Measurements from ENCODE around the gene N4BP3. TPM values are rescaled to one million over a fixed set of nuclear protein-coding genes. Genes with fewer than 3 reads are reported as not detected.
"Not testable (repeated sequence)": the region's sequence is repeated elsewhere in the genome, so short reads cannot be mapped to it uniquely, and the experiment has no call there.

N4BP3 gene
- total RNA-seq, 1 experiment from 2014 or later, result 0.06 TPM

DNA sequence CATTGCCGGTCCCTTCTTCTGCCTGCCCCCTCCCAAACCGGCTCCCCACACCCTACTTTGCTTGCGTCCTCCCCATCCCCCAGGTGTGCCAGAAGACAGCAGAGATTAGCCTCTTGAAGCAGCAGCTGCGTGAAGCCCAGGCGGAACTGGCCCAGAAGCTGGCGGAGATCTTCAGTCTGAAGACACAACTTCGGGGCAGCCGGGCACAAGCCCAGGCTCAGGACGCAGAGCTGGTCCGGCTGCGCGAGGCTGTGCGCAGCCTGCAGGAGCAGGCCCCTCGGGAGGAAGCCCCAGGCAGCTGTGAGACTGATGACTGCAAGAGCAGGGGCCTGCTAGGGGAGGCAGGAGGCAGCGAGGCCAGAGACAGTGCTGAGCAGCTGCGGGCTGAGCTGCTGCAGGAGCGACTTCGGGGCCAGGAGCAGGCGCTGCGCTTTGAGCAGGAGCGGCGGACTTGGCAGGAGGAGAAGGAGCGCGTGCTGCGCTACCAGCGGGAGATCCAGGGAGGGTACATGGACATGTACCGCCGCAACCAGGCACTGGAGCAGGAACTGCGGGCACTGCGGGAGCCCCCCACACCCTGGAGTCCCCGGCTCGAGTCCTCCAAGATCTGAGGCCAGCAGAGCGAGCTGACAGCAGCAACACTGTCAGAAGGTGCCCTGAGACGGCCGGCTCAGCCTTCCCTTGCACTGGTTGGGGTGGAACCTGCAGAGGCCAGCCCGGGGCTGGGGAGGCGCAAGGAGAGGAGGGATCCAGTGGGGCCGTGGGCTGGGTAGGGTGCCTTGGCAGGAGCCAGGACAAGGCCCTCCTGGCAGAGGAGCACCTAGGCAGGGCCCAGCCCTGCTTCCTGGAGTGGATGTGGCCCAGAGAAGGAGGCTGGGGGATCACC is 8.3 kb downstream of the N4BP3 start:
- peak; percentile 36 for DNase-seq (ENCODE audit: low read depth)

DNA sequence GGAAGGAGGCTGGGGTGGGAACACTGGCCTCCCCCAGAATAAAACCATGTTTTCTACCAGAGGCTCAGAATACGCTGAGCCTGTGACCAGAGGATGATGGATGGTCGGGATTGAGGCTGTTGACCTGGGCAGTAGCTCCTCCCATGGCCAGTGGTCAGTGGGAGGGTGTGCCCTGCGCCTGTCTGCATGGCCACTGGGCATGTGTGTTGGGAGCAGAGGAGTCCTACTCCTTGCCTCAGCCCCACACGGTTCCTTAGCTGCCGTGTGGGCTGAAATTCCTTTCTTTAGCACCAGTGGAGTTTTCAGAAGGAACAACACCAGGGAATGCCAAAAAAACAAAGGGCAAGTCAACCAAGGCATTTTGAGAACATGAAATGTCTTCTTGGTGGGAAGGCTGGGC is 9.0 kb downstream of the N4BP3 start:
- DNase-seq (ENCODE audit: low read depth), result no peak

DNA sequence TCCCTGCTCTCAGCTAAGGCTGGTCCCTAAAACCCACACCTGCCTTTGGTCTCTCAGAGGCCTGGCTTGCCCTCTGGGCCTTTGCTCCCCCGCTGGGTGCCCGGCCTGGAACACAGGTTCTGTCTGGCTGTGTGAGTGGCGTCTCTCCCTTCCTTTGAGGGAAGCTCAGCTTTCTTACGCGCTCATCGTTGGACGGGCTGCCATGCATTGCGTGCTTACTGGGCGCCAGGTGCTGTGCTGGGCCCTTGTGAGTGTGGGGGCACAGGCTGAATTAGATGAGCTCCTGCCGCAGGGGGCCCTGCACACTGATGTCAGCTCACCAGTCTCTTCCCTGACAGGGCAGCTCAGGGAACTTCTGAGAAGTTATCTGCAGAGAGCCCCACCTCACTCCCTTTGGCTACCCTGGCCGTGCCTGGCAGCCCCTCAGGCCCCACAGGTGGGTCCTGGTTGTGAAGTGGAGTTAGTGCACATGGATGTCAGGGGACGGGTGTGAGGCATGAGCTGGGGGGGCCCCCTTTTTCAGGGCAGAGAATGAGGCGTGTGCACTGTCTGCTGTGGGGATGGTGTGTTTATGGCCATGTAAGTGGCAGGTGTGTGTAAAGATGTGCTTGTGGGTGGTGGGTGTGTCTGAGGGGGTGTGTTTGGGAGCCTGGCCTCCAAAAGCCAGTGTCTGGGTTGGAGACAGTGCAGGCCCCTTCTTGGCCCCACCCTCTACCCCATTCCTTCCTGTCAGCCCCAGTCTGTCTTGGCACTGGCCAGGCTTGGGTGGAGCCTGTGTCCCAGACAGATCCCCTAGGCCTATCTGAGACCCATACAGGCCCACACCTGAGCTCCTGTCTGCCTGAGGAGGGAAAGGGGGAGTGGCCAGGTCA is 10.0 kb downstream of the N4BP3 start:
- DNase-seq (ENCODE audit: low read depth), result no peak

DNA sequence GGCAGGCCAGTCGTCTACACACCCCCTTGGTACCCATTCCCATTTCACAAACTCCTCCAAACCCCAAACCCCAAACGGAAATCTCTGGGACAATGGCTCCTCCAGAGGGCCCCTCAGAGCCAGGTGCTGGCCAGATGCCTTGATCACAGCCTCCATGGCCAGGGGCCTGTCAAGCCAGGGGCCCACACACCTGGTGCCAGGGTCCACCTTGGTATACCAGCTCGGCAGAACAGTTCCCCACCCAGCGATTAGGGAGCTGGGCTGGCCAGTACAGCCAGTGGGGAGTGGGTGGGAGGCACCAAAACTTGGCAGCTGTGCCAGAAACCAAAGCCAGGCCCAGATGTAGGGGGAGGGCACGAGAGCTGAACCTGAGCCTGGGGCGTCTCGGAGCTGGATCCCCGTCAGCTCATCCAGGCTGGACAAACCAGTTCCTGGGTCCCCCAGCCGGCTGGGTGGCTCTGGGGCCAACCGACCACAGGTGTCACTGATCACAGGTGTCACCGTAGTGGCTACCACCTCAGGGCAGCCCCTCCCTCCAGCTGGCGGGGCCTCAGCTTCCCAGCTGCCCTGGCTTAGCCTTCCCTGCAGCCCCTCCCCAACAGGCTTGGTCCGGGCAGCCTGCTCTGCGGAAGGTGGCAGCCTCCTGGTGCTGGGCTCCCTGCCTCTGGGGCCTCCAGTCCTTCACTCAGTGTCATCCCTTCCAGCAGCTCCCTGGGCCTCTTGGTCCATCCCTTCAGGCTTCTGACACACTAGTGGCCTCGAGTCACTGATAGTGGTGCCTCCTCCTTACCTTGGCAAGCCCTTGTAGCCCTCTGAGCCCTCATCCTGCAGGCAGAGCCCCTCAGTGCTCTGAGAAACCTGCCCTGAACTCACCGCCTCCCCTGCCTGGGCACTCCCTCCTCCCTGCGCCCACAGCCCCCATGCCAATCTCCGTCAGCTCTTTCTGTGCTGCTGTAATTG is 10.9 kb downstream of the N4BP3 start:
- no peak for DNase-seq (ENCODE audit: low read depth)

DNA sequence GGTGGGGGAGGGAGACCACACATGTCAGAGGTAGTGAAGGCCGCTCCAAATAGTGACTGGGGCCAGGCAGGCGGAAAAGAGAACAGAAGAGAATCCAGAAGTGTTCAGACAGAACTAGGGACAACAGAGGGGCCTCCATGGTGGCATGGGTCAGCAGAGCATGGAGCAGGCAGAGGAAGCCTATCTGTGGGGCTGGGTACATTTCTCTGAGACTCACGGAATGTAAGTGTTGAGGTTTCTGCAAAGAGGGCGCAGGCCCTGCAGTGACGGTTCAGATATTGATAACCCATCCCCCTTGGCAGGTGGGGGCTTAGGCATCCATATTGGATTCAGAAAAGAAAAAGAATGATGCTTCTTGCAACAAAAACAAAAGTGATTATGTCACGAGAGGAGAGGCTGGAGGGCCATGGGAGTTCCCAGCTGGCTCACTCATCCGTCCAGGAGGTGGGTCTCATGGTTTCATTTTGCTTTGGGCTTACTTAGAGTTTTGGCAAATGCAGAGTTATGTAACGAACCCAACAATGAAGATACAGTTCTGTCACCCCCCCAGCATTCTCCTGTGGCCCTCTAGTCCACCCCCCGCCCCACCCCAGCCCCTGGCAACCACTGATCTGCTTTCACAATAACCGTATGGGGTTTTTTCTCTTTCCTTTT is 12.0 kb downstream of the N4BP3 start:
- no peak for DNase-seq (ENCODE audit: low read depth)

DNA sequence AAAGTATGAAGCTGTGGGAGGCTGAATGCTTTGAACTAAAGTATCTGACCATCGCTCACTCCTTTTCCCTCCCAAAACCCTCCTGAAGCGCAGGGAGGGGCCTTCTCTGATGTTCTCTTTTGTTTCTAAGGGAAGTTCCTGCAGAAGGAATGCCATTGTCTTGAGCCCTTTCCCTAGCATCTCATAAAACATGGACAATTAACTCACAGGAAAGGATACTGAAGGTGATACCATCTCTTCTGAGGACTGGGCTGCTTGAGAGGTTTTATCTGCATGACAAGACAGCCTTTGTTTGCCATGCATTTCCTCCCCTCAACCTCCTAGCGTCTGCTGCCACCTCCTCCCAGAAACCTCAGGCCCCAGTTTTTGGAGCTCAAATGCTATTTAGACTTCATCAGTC is 13.2 kb downstream of the N4BP3 start:
- no peak for DNase-seq (ENCODE audit: low read depth)

DNA sequence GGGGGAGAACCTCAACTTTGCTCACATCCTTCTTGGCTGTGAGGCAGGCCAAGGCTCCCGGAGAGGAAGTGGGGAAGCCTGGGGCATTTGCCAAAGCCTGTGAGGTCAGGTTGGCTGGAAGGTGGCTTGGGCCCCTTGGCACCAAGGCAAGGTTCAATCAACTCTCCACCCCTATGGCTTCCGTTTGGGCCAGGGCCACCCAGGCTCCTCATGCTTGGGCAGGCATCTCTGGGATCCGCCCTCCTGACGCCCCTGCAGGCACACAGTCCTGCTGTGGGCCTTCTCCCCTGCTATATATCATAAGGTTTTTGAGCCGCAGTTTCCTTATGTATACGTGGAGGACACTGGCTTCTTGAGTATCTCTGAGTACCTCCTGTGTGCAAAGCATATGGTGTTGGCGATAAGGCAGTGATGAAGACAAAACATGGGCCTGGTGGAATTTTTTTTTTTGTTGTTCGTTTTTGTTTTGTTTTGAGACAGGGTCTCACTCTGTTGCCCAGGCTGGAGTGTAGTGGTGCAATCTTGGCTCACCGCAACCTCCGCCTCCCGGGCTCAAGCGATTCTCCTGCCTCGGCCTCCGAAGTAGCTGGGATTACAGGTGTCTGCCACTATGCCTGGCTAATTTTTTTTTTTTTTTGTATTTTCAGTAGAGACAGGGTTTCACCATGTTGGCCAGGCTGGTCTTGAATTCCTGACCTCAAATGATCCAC is 14.1 kb downstream of the N4BP3 start:
- not testable (repeated sequence) for DNase-seq (ENCODE audit: low read depth)

DNA sequence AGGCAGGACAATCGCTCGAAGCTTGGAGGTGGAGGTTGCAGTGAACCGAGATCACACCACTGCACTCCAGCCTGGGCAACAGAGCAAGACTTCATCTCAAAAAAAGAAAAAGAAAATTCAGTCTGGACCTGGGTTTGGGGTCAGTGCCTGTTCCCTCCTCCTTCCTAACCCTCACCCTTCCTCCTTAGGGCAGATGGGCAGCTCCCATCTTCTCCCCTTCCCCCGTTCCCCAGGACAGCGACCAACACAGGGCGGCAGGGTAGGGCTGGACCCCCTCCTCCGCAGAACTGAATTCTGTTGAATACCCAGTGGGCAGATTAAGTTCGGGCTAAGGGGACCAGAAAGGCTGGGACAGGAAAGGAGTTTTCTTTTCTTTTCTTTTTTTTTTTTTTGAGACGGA is 16.0 kb downstream of the N4BP3 start:
- DNase-seq (ENCODE audit: low read depth), result no peak

DNA sequence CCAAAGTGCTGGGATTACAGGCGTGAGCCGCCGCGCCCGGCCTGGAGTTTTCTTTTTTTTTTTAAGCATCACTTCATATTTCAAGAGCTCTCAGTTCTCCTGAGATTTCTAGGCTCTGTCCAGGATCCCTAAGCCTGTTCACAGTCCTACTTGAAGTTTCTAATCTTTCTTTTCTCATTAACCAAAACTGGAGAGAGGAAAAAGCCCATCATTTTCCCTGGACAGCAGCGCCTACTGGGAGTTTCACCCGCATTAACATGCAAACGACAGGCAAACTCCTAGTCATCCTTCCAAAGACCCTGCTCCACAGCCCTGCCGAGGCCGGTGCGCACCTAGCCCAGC is 16.9 kb downstream of the N4BP3 start:
- not testable (repeated sequence) for DNase-seq (ENCODE audit: low read depth)

DNA sequence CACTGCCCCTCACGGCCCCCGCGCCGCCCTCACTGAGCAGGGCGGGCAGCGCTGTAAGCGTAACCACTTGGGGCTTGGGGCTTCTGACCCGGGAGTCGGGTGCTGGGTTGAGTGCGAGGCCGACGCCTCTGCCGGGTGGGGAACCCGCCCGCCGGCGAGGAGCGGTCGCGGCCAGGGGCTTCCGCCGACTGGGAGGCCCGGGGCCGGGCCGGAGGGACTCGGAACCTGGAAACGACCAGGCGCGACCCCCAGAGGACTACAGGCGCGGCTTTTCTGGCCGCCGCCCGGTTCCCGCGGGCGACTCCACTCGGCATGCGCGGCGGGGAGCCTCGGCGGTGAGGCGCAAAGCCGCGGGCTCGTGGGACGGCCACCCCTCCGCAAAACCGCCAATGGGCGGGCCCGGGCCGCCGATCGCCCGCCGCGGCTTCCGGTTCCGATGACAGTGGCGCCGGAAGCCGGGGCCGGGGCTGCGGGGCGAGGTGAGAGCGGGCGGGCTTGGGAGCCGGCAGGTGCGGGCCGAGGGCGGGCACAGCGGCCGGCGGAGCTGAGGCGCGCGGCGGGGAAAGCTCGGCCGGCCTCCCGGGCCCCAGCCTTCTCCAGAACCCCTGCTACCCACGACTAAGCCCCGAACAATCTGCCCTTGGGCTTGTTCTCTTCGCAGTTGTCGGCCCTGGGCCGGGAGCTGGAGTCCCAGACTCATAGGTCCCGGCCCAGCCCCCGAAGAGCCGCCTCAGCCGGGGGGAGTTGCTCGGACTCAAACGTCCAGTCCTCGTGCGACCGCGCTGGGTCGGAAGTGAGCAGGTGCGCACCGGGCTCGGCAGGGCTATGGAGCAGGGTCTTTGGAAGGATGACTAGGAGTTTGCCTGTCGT is 17.5 kb downstream of the N4BP3 start, which contains the start of gene RMND5B:
RMND5B (plus strand) TSS at position 439 of the 870 bp plus-strand sequence. CDS start 7,106 bp downstream, outside the sequence.
- DNase-seq (ENCODE audit: low read depth), result peak; percentile 52

DNA sequence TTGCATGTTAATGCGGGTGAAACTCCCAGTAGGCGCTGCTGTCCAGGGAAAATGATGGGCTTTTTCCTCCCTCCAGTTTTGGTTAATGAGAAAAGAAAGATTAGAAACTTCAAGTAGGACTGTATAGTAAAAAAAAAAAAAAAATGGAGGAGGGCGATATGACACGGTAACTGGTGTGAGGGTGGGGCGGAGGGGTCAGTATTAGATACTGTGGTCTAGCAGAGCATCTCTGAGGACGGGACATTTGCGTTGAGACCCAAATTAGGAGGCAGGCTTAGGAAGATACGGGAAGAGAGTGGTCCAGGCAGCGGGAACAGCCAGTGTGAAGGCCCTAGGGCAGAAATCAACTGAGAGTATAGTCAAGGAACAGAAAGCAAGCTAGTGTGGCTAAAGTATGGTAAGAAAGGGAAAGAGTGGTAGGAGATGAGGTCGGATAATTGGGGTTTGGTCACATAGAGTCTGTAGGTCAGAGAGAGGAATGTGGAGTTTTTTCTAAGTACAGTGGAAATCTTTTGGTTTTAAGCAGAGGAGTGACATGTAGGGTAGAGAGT is 18.2 kb downstream of the N4BP3 start:
- DNase-seq (ENCODE audit: low read depth), result no peak

DNA sequence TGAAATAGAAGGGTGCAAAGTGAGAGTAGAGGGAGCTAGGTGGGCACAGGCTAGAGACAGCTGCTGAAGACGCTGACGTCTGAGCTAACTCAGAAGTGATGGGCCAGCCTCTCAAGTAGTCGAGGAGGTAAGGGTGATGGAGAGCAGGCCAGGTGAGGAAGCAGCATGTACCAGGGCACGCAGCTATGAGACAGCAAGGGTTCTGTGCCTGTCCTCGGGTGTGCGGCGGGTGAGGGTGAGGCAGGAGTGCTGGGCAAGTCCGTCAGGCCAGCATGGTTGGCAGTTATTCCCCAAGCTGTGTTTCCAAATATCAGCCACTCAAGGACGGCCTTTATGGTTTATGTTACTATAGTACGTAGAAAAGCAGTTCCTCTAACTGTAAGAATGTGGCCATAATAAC is 23.7 kb downstream of the N4BP3 start:
- no peak for DNase-seq (ENCODE audit: low read depth)

DNA sequence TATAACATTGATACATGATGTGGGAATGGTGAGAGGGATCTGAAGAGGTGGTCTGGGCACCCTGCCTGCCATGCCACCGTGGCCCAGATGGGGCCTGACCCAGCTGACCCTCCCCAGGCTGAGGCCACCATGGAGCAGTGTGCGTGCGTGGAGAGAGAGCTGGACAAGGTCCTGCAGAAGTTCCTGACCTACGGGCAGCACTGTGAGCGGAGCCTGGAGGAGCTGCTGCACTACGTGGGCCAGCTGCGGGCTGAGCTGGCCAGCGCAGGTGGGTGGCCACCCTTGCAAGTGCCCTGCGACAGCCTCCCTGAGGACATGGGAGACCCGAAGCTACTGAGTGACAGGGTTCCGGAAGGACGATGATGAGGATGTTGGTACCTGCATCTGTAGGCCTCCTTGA is 24.7 kb downstream of the N4BP3 start:
- DNase-seq (ENCODE audit: low read depth), result no peak

DNA sequence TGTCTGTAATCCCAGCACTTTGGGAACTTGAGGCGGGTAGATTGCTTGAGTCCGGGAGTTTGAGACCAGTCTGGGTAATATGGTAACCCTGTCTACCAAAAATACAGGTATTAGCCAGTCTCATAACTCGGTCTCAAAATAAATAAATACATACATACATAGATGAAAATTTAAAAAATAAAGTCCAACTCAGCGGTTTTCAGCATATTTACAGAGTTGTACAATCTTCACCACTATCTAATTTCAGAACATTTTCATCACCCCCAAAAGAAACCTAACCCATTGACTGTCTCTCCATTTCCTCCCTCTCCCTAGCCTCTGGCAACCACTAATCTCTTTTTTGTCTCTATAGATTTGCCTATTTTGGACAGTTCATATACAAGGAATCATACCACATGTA is 28.2 kb downstream of the N4BP3 start:
- no peak for DNase-seq (ENCODE audit: low read depth)

DNA sequence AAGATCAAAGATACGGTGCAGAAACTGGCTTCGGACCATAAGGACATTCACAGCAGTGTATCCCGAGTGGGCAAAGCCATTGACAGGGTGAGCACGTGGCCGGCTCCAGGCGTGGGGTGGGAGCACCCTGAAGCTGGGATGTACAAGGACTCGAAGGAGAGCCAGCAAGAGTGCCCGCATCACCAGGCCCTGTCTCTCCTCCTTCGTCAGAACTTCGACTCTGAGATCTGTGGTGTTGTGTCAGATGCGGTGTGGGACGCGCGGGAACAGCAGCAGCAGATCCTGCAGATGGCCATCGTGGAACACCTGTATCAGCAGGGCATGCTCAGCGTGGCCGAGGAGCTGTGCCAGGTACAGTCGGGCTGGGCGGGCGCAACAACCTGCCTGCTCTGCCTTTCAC is 29.3 kb downstream of the N4BP3 start:
- DNase-seq (ENCODE audit: low read depth), result no peak

DNA sequence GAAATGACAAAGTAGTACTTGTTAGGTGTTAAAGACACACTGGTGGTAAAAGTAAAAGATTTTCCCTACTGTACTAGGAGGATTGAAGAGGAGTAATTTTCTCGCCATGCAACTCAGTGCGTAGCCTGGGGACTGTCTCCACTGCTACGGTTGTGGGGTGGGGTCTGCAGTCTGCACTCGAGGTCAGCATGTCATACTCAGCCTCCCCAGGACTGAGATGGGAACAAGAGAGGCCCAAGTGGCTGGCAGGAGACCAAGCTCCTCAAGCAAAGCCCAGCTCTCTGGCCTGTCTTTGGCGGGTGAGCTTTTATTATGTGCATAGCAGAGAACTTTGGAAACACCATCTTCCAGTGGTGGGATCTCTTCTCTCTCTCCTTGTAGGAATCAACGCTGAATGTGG is 29.9 kb downstream of the N4BP3 start:
- no peak for DNase-seq (ENCODE audit: low read depth)

DNA sequence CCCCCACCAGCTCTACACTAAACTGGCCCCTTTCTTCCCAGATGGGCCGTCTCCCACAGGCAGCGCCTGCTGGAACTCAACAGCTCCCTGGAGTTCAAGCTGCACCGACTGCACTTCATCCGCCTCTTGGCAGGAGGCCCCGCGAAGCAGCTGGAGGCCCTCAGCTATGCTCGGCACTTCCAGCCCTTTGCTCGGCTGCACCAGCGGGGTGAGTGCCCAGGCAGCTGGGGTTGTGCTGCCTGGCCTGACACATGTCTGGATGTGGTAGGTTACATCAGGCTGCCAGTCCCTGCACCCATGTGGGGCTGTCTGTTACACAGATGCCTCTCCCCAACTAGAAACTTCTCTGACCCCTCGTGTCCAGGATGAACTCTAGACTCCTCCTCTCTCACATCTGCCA is 30.6 kb downstream of the N4BP3 start:
- no peak for DNase-seq (ENCODE audit: low read depth)

DNA sequence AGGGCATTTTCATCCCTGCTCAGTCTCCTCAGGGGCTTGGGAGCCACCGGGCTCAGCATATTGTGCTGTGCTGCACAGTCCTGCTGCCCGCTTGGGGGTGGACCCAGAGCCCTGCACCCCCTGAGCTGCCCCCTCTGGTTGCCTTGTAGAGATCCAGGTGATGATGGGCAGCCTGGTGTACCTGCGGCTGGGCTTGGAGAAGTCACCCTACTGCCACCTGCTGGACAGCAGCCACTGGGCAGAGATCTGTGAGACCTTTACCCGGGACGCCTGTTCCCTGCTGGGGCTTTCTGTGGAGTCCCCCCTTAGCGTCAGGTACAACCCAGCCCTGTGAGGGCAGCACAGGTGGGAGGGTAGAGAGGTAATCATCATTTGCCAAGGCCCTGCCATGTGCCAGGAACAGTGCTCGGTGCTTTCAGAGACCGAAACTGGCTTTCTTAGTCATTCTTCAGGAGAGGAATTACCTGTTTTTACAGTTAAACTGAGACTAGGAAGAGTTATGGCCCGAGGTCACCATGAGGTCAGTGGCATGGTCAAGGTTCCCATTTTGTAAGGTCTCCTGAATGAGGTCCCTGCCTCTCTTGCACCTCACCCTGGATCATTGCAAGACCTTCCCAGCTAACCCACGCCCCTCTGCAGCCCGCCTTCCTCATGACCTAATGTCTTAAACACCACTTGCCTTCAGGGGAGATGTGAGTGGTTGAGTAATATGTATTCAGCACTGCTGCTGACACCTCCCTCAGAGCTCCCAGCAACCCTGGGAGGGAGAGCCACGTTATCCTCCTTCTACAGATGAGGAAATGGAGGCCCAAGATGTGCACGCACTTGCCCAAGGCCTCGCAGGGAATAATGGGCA is 32.9 kb downstream of the N4BP3 start:
- DNase-seq (ENCODE audit: low read depth), result peak; percentile 8

Data from LHCN-M2 (cell line).